Thoracic aorta (tissue), 2 donors: ENCODE data around the gene RNF113A. TPM values are rescaled to one million over a fixed set of nuclear protein-coding genes. Genes with fewer than 3 reads are reported as not detected.

ENCODE experiments used
- ATAC-seq: fragments of 150-250 bp; one replicate; pipeline ENCODE4 v1.8.0; 2017; ENCODE audit warnings: low read depth; ENCODE audit not compliant: insufficient number of reproducible peaks, low FRiP score
- DNase-seq: peaks from one replicate; pipeline ENCODE4 v3.0.0-alpha.2; 2020; ENCODE audit warnings: low spot score
- H3K27ac ChIP-seq, 2 donors: fragments of 200-600 bp; sonication (generic); 1 replicate in 1 of 2; 2 replicates in 1 of 2; pipeline ENCODE4 v1.5.1; 2016; ENCODE audit warnings: mild to moderate bottlenecking in 2 of 2, moderate library complexity in 2 of 2
- H3K27me3 ChIP-seq: fragments of 200-600 bp; sonication (generic); replicated peaks from 2 replicates; pipeline ENCODE4 v1.6.0; 2016; ENCODE audit warnings: mild to moderate bottlenecking; ENCODE audit not compliant: insufficient read depth
- H3K36me3 ChIP-seq: fragments of 200-600 bp; sonication (generic); one replicate; pipeline ENCODE4 v1.5.1; 2016
- H3K4me1 ChIP-seq, 2 donors: fragments of 200-600 bp; sonication (generic); 1 replicate in 1 of 2; 2 replicates in 1 of 2; pipeline versions ENCODE4 v1.5.1 to v1.6.0; 2016; ENCODE audit warnings: low read depth in 2 of 2, mild to moderate bottlenecking in 1 of 2; ENCODE audit not compliant: control insufficient read depth in 1 of 2
- H3K4me3 ChIP-seq: fragments of 200-600 bp; sonication (generic); 2 replicates; pipeline ENCODE4 v1.5.1; 2016; ENCODE audit warnings: mild to moderate bottlenecking
- H3K9me3 ChIP-seq: fragments of 200-600 bp; sonication (generic); 2 replicates; pipeline ENCODE4 v1.5.1; 2016
- total RNA-seq, 2 donors: library from RNA; depleted of rRNA; stranded (reverse); fragments of >200 nt; gene quantifications; one replicate each; pipeline versions ENCODE4 v1.1.0 to v1.2.3, GENCODE V29; 2016
- TF ChIP-seq, protein P1 (sequence below): fragments of 200-600 bp; sonication (generic); IDR thresholded peaks from one replicate; pipeline ENCODE4 v1.5.1; 2019; ENCODE audit warnings: antibody characterized with exemption

Gene RNF113A
- total RNA-seq, 2 donors from 2014 or later: 6.1 to 13.8 TPM

DNA sequence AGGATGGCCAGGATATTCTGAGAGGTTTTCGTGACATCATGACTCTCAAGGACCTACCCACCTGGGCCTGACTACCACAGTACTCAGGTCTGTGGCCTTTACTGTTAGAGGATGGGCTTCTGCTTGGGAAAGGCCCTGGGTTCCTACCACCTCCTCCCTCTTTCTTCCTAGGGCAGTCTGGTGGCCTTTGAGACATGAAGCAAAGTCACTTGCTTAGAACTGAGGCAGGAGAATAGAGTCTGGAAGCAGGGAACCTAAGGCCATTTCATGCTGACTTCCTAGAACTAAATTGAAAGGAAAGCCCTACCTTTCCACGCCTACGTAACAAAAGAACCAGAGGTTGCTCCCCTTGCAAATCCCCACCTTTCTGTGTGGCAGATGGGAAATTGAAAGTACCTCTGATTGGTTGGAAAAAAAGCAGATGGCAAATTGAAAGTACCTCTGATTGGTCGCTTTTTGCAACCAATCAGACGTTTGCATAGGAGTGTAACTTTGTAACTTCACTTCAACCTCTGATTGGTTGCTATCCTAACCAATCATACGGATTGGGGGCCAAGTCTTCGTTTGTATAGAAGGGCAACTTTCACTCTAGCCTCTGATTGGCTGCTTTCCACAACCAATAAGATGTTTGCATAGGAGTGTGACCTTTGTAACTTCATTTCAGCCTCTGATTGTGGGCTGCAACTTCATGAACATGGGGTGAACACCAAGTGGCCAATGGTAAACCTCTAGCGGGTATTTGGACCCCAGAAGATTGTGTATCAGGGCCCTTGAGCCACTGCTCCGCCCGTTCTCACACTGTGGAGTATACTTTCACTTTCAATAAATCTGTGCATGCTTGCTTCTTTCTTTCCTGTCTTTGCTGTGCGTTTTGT lies 14.3 kb upstream of the RNF113A start:
- TF ChIP-seq, protein P1, sequence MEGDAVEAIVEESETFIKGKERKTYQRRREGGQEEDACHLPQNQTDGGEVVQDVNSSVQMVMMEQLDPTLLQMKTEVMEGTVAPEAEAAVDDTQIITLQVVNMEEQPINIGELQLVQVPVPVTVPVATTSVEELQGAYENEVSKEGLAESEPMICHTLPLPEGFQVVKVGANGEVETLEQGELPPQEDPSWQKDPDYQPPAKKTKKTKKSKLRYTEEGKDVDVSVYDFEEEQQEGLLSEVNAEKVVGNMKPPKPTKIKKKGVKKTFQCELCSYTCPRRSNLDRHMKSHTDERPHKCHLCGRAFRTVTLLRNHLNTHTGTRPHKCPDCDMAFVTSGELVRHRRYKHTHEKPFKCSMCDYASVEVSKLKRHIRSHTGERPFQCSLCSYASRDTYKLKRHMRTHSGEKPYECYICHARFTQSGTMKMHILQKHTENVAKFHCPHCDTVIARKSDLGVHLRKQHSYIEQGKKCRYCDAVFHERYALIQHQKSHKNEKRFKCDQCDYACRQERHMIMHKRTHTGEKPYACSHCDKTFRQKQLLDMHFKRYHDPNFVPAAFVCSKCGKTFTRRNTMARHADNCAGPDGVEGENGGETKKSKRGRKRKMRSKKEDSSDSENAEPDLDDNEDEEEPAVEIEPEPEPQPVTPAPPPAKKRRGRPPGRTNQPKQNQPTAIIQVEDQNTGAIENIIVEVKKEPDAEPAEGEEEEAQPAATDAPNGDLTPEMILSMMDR: no peak
- H3K27ac ChIP-seq: no peak overlapping the region
- no peaks in the 10 kb centered on the region for H3K36me3 ChIP-seq
- DNase-seq (no peak), ATAC-seq (no peak)
- H3K4me1 ChIP-seq: no peaks in the 10 kb centered on the region
- no peak overlapping the region for H3K4me3 ChIP-seq
- H3K9me3 ChIP-seq: no peaks in the 10 kb centered on the region
- H3K27me3 ChIP-seq: no peaks in the 10 kb centered on the region

DNA sequence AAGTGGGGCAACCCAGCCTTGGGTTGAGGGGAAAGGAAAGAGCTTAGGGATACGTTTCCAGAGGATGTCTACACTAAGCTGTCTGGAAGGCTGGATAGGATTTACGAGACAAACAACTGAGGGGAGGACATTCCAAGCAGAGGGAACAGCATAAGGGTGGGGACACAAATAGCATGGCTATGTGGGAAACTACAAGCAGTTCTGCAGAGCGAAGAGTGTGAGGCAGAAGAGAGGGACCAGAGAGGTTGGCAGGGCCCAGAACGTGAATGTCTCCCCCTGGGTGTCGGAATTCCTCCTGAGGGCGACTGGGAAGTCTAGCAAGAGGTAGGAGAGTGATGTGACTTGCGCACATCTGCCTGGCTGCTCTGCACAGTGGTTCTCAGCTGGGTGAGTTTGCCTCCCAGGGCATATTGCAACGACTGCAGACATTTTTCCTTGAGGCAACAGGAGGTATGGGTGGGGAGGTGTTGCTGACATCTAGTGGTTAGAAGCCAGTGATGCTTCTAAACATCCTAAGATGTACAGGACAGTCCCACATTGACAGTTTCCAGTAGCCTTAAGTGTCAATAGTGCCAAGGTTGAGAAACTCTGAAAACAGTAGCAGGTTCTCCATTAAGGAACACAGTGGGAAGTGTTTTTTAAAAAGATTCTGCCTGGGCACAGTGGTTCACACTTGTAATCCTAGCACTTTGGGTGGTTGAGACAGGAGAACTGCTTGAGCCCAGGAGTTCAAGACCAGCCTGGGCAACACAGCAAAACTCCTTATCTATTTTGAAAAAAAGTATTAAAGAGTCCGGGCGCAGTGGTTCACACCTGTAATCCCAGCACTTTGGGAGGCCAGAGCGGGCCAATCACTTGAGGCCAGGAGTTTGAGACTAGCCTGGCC lies 9.3 kb upstream of the RNF113A start:
- TF ChIP-seq, protein P1: peak; percentile 37
- Histone ChIP-seq H3K4me1 (no peaks in the 10 kb centered on the region), H3K27ac (no peak overlapping the region), H3K4me3 (no peak overlapping the region), H3K9me3 (no peaks in the 10 kb centered on the region), H3K27me3 (no peaks in the 10 kb centered on the region), H3K36me3 (no peaks in the 10 kb centered on the region)
- DNase-seq (no peak), ATAC-seq (no peak)

DNA sequence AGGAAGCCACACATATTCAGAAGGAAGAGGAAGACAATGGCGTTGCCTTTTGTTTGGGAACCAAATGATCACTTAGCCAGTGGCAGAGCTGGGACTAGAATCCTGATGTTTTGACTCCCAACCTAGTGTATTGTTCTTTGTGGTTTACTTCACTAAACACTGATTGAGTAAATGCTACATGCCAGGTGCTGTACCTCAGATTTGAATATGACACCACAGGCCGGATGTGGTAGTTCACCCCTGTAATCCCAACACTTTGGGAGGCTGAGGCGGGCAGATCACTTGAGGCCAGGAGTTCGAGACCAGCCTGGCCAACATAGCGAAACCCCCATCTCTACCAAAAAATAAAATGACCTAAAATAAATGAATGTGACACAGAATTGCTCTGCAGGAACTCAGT lies 8.5 kb upstream of the RNF113A start:
- DNase-seq (no peak), ATAC-seq (no peak)
- H3K27me3 ChIP-seq: no peaks in the 10 kb centered on the region
- TF ChIP-seq, protein P1: no peak
- H3K27ac ChIP-seq: no peak overlapping the region
- H3K4me1 ChIP-seq: no peaks in the 10 kb centered on the region
- no peaks in the 10 kb centered on the region for H3K36me3 ChIP-seq
- H3K4me3 ChIP-seq: no peak overlapping the region
- H3K9me3 ChIP-seq: no peaks in the 10 kb centered on the region

DNA sequence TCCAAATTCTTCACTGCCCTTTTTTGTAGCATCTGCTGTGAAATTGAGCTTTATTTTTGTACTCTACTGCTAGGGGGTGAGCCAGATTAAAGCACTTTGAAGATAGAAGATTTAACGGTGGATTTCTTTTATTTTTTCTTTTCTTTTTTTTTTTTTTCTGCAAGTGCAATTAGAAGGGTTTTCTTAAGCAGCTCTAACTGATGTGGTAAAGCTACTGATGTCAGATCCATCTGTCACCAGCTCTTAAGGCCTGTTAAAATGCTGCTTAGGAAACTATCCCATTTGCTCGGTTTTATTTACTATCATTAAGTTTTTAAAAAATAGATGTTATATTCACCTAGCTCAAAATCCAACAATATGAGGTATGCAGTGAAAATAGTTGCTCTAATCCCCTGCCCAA lies 7.2 kb upstream of the RNF113A start:
- H3K36me3 ChIP-seq: no peaks in the 10 kb centered on the region
- no peak for DNase-seq
- TF ChIP-seq, protein P1: no peak
- H3K27me3 ChIP-seq: no peaks in the 10 kb centered on the region
- H3K27ac ChIP-seq: no peak overlapping the region
- no peaks in the 10 kb centered on the region for H3K9me3 ChIP-seq
- ATAC-seq: no peak
- no peaks in the 10 kb centered on the region for H3K4me1 ChIP-seq
- no peak overlapping the region for H3K4me3 ChIP-seq

DNA sequence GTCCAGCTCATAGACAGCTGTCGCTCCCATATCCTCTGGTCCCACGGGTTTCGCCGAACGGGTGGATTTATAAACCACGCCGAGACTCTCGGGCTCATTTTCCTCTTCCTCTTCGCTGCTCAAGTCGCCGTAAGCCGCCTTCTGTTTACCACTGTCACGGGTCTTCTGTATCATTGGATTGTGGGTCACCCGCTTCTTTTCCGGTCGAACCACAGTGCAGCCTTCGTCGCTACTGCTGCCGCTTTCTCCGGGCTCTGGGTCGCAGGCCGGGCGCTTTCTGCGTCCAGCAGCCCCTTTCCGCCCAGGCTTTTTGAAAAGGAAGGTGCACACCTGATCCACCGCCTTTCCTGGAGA lies 311 bp downstream of the RNF113A start:
- TF ChIP-seq, protein P1: no peak
- DNase-seq (no peak), ATAC-seq (peak; percentile 55)
- Histone ChIP-seq H3K4me1 (peaks cover 8 to 13% of the 10 kb centered on the region in 2 donors), H3K27ac (peak overlapping the region; percentile 89 to 94), H3K9me3 (no peaks in the 10 kb centered on the region), H3K36me3 (no peaks in the 10 kb centered on the region), H3K4me3 (peak overlapping the region; percentile 84), H3K27me3 (no peaks in the 10 kb centered on the region)
